H9 (cell line): Measurements from ENCODE around the gene PROX1. TPM values are rescaled to one million over a fixed set of nuclear protein-coding genes. Genes with fewer than 3 reads are reported as not detected.

ENCODE experiments used
- DNase-seq: peaks from one replicate; pipeline ENCODE4 v3.0.0-alpha.2; 2017
- H2AFZ ChIP-seq: one replicate; pipeline ENCODE4 v1.6.1; 2013; ENCODE audit warnings: mild to moderate bottlenecking, low read length, control low read depth, moderate library complexity
- H2AK5ac ChIP-seq: 2 replicates; pipeline ENCODE4 v1.6.1; 2013; ENCODE audit warnings: low read length, control low read depth, mixed read lengths; ENCODE audit not compliant: insufficient read length
- H2BK120ac ChIP-seq: one replicate; pipeline ENCODE4 v1.6.1; 2013; ENCODE audit warnings: low read depth, mild to moderate bottlenecking, low read length, control low read depth, inconsistent platforms; ENCODE audit not compliant: poor library complexity, severe bottlenecking
- H2BK12ac ChIP-seq: 2 replicates; pipeline ENCODE4 v1.6.1; 2013; ENCODE audit warnings: low read length, control low read depth, mixed read lengths, low read depth; ENCODE audit not compliant: insufficient read length
- H2BK15ac ChIP-seq: 2 replicates; pipeline ENCODE4 v1.6.1; 2013; ENCODE audit warnings: low read depth, low read length, control low read depth
- H2BK20ac ChIP-seq: one replicate; pipeline ENCODE4 v1.6.1; 2013; ENCODE audit warnings: low read depth, mild to moderate bottlenecking, low read length, control low read depth, inconsistent platforms; ENCODE audit not compliant: poor library complexity, severe bottlenecking
- H2BK5ac ChIP-seq: 2 replicates; pipeline ENCODE4 v1.6.1; 2013; ENCODE audit warnings: low read length, control low read depth, mixed read lengths; ENCODE audit not compliant: insufficient read length
- H3K14ac ChIP-seq: 2 replicates; pipeline ENCODE4 v1.6.1; 2013; ENCODE audit warnings: low read length, control low read depth; ENCODE audit not compliant: insufficient read depth
- H3K18ac ChIP-seq: 2 replicates; pipeline ENCODE4 v1.6.1; 2013; ENCODE audit warnings: low read depth, mild to moderate bottlenecking, mixed read lengths, low read length, control low read depth; ENCODE audit not compliant: insufficient read length
- H3K23ac ChIP-seq: 2 replicates; pipeline ENCODE4 v1.6.1; 2013; ENCODE audit warnings: low read length, control low read depth, mixed read lengths, low read depth; ENCODE audit not compliant: insufficient read length
- H3K23me2 ChIP-seq: 2 replicates; pipeline ENCODE4 v1.6.1; 2013; ENCODE audit warnings: low read depth, mild to moderate bottlenecking, mixed read lengths, low read length, control low read depth; ENCODE audit not compliant: insufficient read length, poor library complexity, severe bottlenecking
- H3K27ac ChIP-seq: 2 replicates; pipeline ENCODE4 v1.5.1; 2013; ENCODE audit warnings: low read length, control low read depth, mixed read lengths, low read depth; ENCODE audit not compliant: insufficient read length
- H3K27me3 ChIP-seq: 2 replicates; pipeline ENCODE4 v1.6.1; 2013; ENCODE audit warnings: low read length, control low read depth, inconsistent platforms; ENCODE audit not compliant: insufficient read depth
- H3K4ac ChIP-seq: 2 replicates; pipeline ENCODE4 v1.6.1; 2013; ENCODE audit warnings: low read depth, mild to moderate bottlenecking, control low read depth, inconsistent platforms, low read length, moderate library complexity
- H3K4me1 ChIP-seq: 2 replicates; pipeline ENCODE4 v1.6.1; 2013; ENCODE audit warnings: low read length, control low read depth, inconsistent platforms; ENCODE audit not compliant: insufficient read depth
- H3K4me2 ChIP-seq: 2 replicates; pipeline ENCODE4 v1.6.1; 2013; ENCODE audit warnings: low read length, control low read depth, mixed read lengths; ENCODE audit not compliant: insufficient read length, insufficient read depth
- H3K56ac ChIP-seq: 2 replicates; pipeline ENCODE4 v1.6.1; 2013; ENCODE audit warnings: low read depth, mild to moderate bottlenecking, mixed read lengths, low read length, control low read depth; ENCODE audit not compliant: insufficient read length
- H3K79me1 ChIP-seq: 2 replicates; pipeline ENCODE4 v1.6.1; 2013; ENCODE audit warnings: low read depth, mild to moderate bottlenecking, moderate library complexity, low read length, control low read depth, inconsistent platforms; ENCODE audit not compliant: insufficient read depth, poor library complexity, severe bottlenecking
- H3K79me2 ChIP-seq: 2 replicates; pipeline ENCODE4 v1.6.1; 2013; ENCODE audit warnings: low read length, control low read depth, inconsistent platforms; ENCODE audit not compliant: insufficient read depth
- H3K9ac ChIP-seq: 2 replicates; pipeline ENCODE4 v1.6.1; 2013; ENCODE audit warnings: low read length, control low read depth, mixed read lengths; ENCODE audit not compliant: insufficient read length; ENCODE audit errors: extremely low read depth
- H3K9me3 ChIP-seq: one replicate; pipeline ENCODE4 v1.6.1; 2013; ENCODE audit warnings: low read depth, low read length, inconsistent platforms; ENCODE audit not compliant: control insufficient read depth
- H3T11ph ChIP-seq: one replicate; pipeline ENCODE4 v1.6.1; 2013; ENCODE audit warnings: mild to moderate bottlenecking, low read length, control low read depth, inconsistent platforms
- H4K20me1 ChIP-seq: one replicate; pipeline ENCODE4 v1.6.1; 2013; ENCODE audit not compliant: control insufficient read depth, insufficient read length, insufficient read depth
- H4K5ac ChIP-seq: 2 replicates; pipeline ENCODE4 v1.6.1; 2013; ENCODE audit warnings: low read depth, mild to moderate bottlenecking, mixed read lengths, low read length, control low read depth; ENCODE audit not compliant: insufficient read length
- H4K8ac ChIP-seq: replicated peaks from 2 replicates; pipeline ENCODE4 v1.6.1; 2013; ENCODE audit warnings: low read length, control low read depth, mixed read lengths, low read depth; ENCODE audit not compliant: insufficient read length
- H4K91ac ChIP-seq: 2 replicates; pipeline ENCODE4 v1.6.1; 2013; ENCODE audit warnings: low read depth, mild to moderate bottlenecking, moderate library complexity, mixed read lengths, low read length, control low read depth; ENCODE audit not compliant: insufficient read length
- H3K27ac Mint-ChIP-seq, 3 experiments: 2 replicates in 2 of 3; 3 replicates in 1 of 3; pipeline ENCODE4 v1.8.0; 2020 to 2021; ENCODE audit warnings: mixed read lengths in 3 of 3, mild to moderate bottlenecking in 1 of 3, moderate library complexity in 1 of 3
- H3K27me3 Mint-ChIP-seq: 2 replicates; pipeline ENCODE4 v1.8.0; 2021; ENCODE audit warnings: low read depth, mild to moderate bottlenecking, moderate library complexity, mixed read lengths
- H3K36me3 Mint-ChIP-seq, 3 experiments: 2 replicates in 2 of 3; 3 replicates in 1 of 3; pipeline ENCODE4 v1.8.0; 2020 to 2021; ENCODE audit warnings: low read depth in 3 of 3, mixed read lengths in 3 of 3; ENCODE audit not compliant: insufficient read depth in 1 of 3
- H3K4me1 Mint-ChIP-seq, 2 experiments: 2 replicates each; pipeline ENCODE4 v1.8.0; 2020; ENCODE audit warnings: mixed read lengths in 2 of 2
- H3K4me3 Mint-ChIP-seq, 2 experiments: 2 replicates in 1 of 2; 3 replicates in 1 of 2; pipeline ENCODE4 v1.8.0; 2020 to 2021; ENCODE audit warnings: mild to moderate bottlenecking in 2 of 2, mixed read lengths in 2 of 2, moderate library complexity in 1 of 2
- H3K9me3 Mint-ChIP-seq, 2 experiments: 2 replicates in 1 of 2; 3 replicates in 1 of 2; pipeline ENCODE4 v1.8.0; 2020; ENCODE audit warnings: mild to moderate bottlenecking in 2 of 2, mixed read lengths in 2 of 2, moderate library complexity in 1 of 2
- CTCF ChIP-seq: fragments of 200-600 bp; sonication (generic); conservative IDR thresholded peaks from 3 replicates; pipeline ENCODE4 v1.8.0; 2021; ENCODE audit warnings: antibody characterized with exemption, mild to moderate bottlenecking
- WGBS: extraction: QIAGEN DNeasy Blood & Tissue Kit; methylation state at CpG from one replicate; pipeline ENCODE4 v1.1.7; 2013; ENCODE audit warnings: missing lambda C conversion rate, low lambda C conversion rate, mixed read lengths; ENCODE audit not compliant: insufficient read length; ENCODE audit errors: extremely low coverage; 5-methylcytosine and 5-hydroxymethylcytosine counted together
- total RNA-seq: library from RNA; stranded (reverse); gene quantifications from 2 replicates; pipeline ENCODE4 v1.2.1, GENCODE V29; 2021

Gene PROX1
- total RNA-seq, 1 experiment from 2014 or later, result 0.72 TPM

- no peak overlapping the region for H2BK20ac ChIP-seq
- no peak for DNase-seq
- H3K23ac ChIP-seq, result no peak overlapping the region
- Mint-ChIP-seq H3K27ac (no peak overlapping the region), H3K36me3 (no peaks in the 10 kb centered on the region), H3K9me3 (no peaks in the 10 kb centered on the region), H3K4me3 (no peak overlapping the region), H3K4me1 (no peaks in the 10 kb centered on the region; a peak in 1 of 4 replicates), H3K27me3 (peaks cover 8% of the 10 kb centered on the region)
- H3K23me2 ChIP-seq, result no peaks in the 10 kb centered on the region
- H3K9ac ChIP-seq, result no peak overlapping the region
- H3K79me1 ChIP-seq, result no peaks in the 10 kb centered on the region
- H3K9me3 ChIP-seq, result no peaks in the 10 kb centered on the region
- no peak overlapping the region for H4K8ac ChIP-seq
- WGBS, result no CpG with 5 or more reads among the region's 2 CpGs
- H4K91ac ChIP-seq, result no peak overlapping the region
- no peaks in the 10 kb centered on the region for H3K79me2 ChIP-seq
- no peak overlapping the region for H2AFZ ChIP-seq
- no peak overlapping the region for H3K14ac ChIP-seq
- no peak overlapping the region for H3T11ph ChIP-seq
- no peak overlapping the region for H3K56ac ChIP-seq
- H3K4me2 ChIP-seq, result no peak overlapping the region
- no peak overlapping the region for H2BK120ac ChIP-seq
- no peaks in the 10 kb centered on the region for H4K20me1 ChIP-seq
- no peak overlapping the region for H3K27ac ChIP-seq
- no peak overlapping the region for H2BK5ac ChIP-seq
- H3K18ac ChIP-seq, result no peak overlapping the region
- H3K4ac ChIP-seq, result no peak overlapping the region
- H2BK15ac ChIP-seq, result no peak overlapping the region
- TF ChIP-seq CTCF, result no peak
- H4K5ac ChIP-seq, result no peak overlapping the region
- H2BK12ac ChIP-seq, result no peak overlapping the region
- no peak overlapping the region for H2AK5ac ChIP-seq
- H3K4me1 ChIP-seq, result no peaks in the 10 kb centered on the region
- no peaks in the 10 kb centered on the region for H3K27me3 ChIP-seq
Observed at GRCh38 chr1:213969958-213970555, 17.7 kb upstream of the PROX1 start.
